Measurements from ENCODE around the gene ELF5. TPM values are rescaled to one million over a fixed set of nuclear protein-coding genes. Genes with fewer than 3 reads are reported as not detected.

Gene ELF5
- total RNA-seq, 1 donor from 2014 or later, result not detected

DNA sequence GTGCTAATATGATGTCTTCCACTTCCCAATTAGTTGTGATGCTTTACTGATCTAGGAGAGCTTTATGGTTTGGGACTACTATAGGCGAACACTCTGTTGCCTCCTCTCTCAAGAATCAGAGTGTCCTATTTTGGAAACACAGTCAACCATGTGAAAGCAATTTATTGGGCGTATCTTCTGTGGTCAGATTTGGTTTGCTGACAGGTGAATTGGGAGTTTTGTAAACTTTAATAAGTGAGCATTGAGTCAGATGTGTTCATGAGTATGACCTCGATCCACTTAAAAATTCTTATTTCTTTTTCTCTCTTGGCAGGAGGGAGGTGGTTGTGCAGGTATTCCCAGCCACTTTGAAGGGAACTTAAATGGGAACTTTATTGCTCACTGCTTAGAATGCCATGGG lies 70.5 kb downstream of the ELF5 start:
- Mint-ChIP-seq H3K4me1 (peaks cover 24% of the 10 kb centered on the region), H3K27ac (ENCODE audit: unreplicated experiment) (no peak overlapping the region), H3K27me3 (ENCODE audit: low read depth) (no peaks in the 10 kb centered on the region), H3K36me3 (ENCODE audit: low read depth) (peaks cover 12% of the 10 kb centered on the region), H3K4me3 (peak overlapping the region; percentile 36), H3K9me3 (no peaks in the 10 kb centered on the region)
- no peak for DNase-seq (ENCODE audit: low read depth, low spot score)
- TF ChIP-seq CTCF (conservative IDR thresholded peaks at IDR 0.05), result no peak

DNA sequence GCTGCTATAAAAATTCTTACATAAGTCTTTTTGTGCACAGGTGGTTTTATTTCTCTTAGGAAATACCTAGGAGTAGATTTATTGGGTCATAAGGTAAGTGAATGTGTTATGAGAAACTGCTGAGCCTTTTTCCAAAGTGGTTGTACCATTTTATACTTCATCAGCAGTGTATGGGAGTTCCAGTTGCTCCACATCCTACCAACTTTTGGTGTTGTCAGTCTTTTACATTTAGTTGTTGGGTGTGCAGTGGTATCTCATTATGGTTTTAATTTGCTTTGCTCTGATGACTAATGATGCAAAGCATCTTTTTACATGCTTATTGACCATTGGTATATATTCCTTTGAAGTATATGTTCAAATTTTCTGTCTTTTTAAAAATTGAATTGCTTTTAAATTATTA lies 71.8 kb downstream of the ELF5 start:
- Mint-ChIP-seq H3K4me3 (no peak overlapping the region), H3K4me1 (peaks cover 24% of the 10 kb centered on the region), H3K27ac (ENCODE audit: unreplicated experiment) (no peak overlapping the region), H3K9me3 (no peaks in the 10 kb centered on the region), H3K27me3 (ENCODE audit: low read depth) (no peaks in the 10 kb centered on the region), H3K36me3 (ENCODE audit: low read depth) (peaks cover 12% of the 10 kb centered on the region)
- no peak for TF ChIP-seq CTCF (conservative IDR thresholded peaks at IDR 0.05)
- no peak for DNase-seq (ENCODE audit: low read depth, low spot score)

DNA sequence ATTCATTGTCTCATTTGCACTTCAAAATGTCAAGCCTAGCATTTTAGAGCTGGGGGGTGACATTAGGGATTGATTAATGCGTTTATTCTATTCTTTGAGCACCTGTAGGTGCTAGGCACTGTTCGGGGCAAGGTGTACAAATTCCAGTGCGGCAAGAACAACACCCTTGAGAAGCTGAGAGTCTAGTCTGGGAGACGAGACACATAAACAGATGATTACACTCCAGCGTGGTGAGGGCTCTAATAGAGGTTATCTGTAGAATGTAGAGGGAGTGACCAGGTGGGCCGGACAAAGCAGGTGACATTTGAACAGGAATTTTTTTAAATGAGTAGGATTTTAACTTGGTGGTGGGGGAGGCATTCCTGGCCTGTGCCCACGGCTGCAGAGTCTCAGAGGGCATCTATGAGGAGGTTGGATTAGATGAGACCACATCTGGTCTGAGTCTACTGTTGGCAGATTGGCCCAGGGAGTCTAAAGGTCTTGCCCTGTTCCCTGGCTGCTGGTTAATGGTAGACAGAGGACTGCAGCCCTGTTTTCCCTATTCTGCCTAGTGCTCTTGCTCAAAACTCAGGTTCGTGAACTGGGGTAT lies 73.9 kb downstream of the ELF5 start:
- Mint-ChIP-seq H3K9me3 (no peaks in the 10 kb centered on the region), H3K27ac (ENCODE audit: unreplicated experiment) (no peak overlapping the region), H3K4me1 (peaks cover 24% of the 10 kb centered on the region), H3K36me3 (ENCODE audit: low read depth) (peaks cover 12% of the 10 kb centered on the region), H3K27me3 (ENCODE audit: low read depth) (no peaks in the 10 kb centered on the region), H3K4me3 (peak overlapping the region; percentile 94)
- no peak for DNase-seq (ENCODE audit: low read depth, low spot score)
- TF ChIP-seq CTCF (conservative IDR thresholded peaks at IDR 0.05), result no peak

DNA sequence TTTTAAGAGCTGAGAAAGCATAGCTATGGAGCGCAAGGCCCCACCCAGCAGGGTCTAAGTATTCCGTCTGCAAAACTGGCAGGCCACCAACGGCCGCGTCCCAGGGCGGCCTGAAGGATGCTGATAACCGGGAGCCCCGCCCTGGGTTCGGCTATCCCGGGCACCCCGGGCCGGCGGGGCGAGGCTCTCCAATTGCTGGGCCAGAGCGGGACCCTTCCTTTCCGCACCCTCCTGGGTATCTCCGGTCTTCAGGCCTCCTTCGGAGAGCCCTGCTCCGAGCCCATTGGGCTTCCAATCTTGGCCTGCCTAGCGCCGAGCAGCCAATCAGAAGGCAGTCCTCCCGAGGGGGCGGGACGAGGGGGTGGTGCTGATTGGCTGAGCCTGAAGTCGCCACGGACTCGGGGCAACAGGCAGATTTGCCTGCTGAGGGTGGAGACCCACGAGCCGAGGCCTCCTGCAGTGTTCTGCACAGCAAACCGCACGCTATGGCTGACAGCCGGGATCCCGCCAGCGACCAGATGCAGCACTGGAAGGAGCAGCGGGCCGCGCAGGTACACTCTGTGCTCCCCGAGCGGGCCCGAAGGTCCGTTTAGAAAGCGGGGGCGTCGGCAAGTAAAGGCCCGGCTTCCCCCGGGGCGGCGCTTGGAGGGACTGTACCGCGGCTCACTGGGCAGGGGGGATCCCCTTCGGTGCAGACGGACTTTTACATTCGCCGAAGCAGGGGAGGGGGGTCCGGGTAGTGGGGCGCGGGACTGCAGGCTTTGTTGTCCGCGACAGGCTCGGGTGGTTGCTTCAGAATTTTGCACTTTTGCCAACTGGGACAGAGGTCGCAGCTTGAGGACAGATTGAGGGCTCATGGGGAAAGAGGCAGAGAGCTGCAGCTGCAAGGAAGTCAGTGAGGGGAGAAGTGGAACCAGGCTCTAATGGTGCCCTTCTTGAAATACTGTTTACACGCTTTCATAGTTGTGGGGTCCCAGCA lies 74.8 kb downstream of the ELF5 start, which contains the start of gene CAT:
TSS of gene CAT (plus strand) at position 406 of the 979 bp plus-strand sequence. CDS start at position 486, 80 bp downstream.
- no peaks in the 10 kb centered on the region for H3K27me3 Mint-ChIP-seq (ENCODE audit: low read depth)
- H3K4me1 Mint-ChIP-seq, result peaks cover 24% of the 10 kb centered on the region
- DNase-seq (ENCODE audit: low read depth, low spot score), result peak; percentile 94
- H3K4me3 Mint-ChIP-seq, result peak within 1 kb of the TSS; percentile 94
- TF ChIP-seq CTCF (conservative IDR thresholded peaks at IDR 0.05), result no peak
- H3K9me3 Mint-ChIP-seq, result no peaks in the 10 kb centered on the region
- peaks cover 12% of the 10 kb centered on the region for H3K36me3 Mint-ChIP-seq (ENCODE audit: low read depth)
- peak within 1 kb of the TSS; percentile 93 for H3K27ac Mint-ChIP-seq (ENCODE audit: unreplicated experiment)

DNA sequence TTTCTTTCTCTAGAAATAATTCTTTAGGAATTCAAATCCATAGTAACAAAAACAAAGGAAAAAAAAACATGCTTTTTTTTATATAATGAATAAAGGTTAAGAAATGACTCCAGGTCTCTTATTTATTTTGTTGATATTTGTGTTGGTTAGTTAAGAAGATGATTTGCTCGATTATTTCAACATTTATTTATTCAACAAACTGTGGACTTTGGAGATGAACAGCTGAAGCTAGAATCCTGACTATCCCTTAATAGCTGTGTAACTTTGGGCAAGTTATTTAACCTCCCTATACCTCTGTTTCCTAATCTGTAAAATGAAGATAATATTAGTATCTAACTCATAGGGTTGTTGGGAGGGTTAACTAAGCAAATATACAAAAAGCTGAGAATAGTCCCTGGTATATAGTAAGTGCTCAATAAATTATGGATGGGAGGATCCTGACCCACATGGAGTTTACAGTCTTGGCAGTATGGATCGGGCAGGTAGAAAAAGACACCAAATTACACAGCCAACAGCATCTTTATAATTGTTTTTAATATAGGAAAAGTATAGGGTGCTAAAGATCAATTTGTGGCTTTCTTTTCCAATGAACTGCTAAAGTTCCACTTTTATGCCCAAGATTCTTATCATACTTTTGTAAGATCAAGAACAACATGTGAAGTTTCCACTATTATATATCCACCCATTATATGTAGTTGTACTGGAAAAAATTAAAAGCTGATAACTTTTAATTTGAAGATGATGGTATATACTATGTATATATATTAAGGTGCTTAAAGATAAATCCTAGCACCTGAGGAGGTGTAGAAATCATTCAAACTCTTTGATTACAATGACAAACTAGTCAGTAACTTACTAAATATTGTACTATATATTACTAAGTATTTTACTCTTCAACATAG lies 76.1 kb downstream of the ELF5 start:
- no peak for TF ChIP-seq CTCF (conservative IDR thresholded peaks at IDR 0.05)
- DNase-seq (ENCODE audit: low read depth, low spot score), result no peak
- peak overlapping the region; percentile 94 for H3K4me3 Mint-ChIP-seq
- H3K27me3 Mint-ChIP-seq (ENCODE audit: low read depth), result no peaks in the 10 kb centered on the region
- H3K9me3 Mint-ChIP-seq, result no peaks in the 10 kb centered on the region
- H3K4me1 Mint-ChIP-seq, result peaks cover 24% of the 10 kb centered on the region
- H3K36me3 Mint-ChIP-seq (ENCODE audit: low read depth), result peaks cover 8% of the 10 kb centered on the region
- no peak overlapping the region for H3K27ac Mint-ChIP-seq (ENCODE audit: unreplicated experiment)
